ENCODE results near the gene SCART1.
"Not testable (repeated sequence)": the region's sequence is repeated elsewhere in the genome, so short reads cannot be mapped to it uniquely, and the experiment has no call there.

- TF ChIP-seq POLR2AphosphoS5 (IDR thresholded peaks at IDR 0.05; ENCODE audit: insufficient read depth in 1 of 2, low read depth in 1 of 2); POLR2A (IDR thresholded peaks at IDR 0.05): not testable (repeated sequence)
- TF ChIP-seq, protein P1, sequence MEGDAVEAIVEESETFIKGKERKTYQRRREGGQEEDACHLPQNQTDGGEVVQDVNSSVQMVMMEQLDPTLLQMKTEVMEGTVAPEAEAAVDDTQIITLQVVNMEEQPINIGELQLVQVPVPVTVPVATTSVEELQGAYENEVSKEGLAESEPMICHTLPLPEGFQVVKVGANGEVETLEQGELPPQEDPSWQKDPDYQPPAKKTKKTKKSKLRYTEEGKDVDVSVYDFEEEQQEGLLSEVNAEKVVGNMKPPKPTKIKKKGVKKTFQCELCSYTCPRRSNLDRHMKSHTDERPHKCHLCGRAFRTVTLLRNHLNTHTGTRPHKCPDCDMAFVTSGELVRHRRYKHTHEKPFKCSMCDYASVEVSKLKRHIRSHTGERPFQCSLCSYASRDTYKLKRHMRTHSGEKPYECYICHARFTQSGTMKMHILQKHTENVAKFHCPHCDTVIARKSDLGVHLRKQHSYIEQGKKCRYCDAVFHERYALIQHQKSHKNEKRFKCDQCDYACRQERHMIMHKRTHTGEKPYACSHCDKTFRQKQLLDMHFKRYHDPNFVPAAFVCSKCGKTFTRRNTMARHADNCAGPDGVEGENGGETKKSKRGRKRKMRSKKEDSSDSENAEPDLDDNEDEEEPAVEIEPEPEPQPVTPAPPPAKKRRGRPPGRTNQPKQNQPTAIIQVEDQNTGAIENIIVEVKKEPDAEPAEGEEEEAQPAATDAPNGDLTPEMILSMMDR (IDR thresholded peaks at IDR 0.05), result not testable (repeated sequence)
These were observed 64.8 kb downstream of the SCART1 start for GRCh38 chr10:133518517-133518916.

All from vagina (tissue), 2 donors.